ENCODE measurements around the gene POLR3H. TPM values are rescaled to one million over a fixed set of nuclear protein-coding genes. Genes with fewer than 3 reads are reported as not detected.

POLR3H gene
- total RNA-seq, 1 donor from 2014 or later, result 33.2 TPM

- Mint-ChIP-seq H3K36me3 (ENCODE audit: low read depth) (peaks cover 59% of the 10 kb centered on the region), H3K4me1 (ENCODE audit: low read depth) (peaks cover 3% of the 10 kb centered on the region), H3K27ac (no peak overlapping the region), H3K4me3 (ENCODE audit: low read depth) (no peak overlapping the region), H3K27me3 (ENCODE audit: low read depth) (no peaks in the 10 kb centered on the region), H3K9me3 (no peaks in the 10 kb centered on the region)
- DNase-seq (ENCODE audit: low spot score), result no peak
- intact Hi-C loops (cut with micrococcal nuclease), result no loop called here
Observed at GRCh38 chr22:41528132-41528766, 16.0 kb downstream of the POLR3H start.

GRCh38 chr22:41526830-41527799 lies 17.2 kb downstream of the POLR3H start:
- peaks cover 3% of the 10 kb centered on the region for H3K4me1 Mint-ChIP-seq (ENCODE audit: low read depth)
- no peak overlapping the region for H3K27ac Mint-ChIP-seq

GRCh38 chr22:41526226-41526829 lies 17.9 kb downstream of the POLR3H start:
- intact Hi-C loops (cut with micrococcal nuclease), result loop anchor here (2.0 kb wide), 1 partner anchor 124 kb away; no protein-coding TSS in a partner anchor
- no peak overlapping the region for H3K27ac Mint-ChIP-seq
- H3K27me3 Mint-ChIP-seq (ENCODE audit: low read depth), result no peaks in the 10 kb centered on the region
- H3K9me3 Mint-ChIP-seq, result no peaks in the 10 kb centered on the region
- no peak overlapping the region for H3K4me3 Mint-ChIP-seq (ENCODE audit: low read depth)
- peaks cover 47% of the 10 kb centered on the region for H3K36me3 Mint-ChIP-seq (ENCODE audit: low read depth)
- no peak for DNase-seq (ENCODE audit: low spot score)
- H3K4me1 Mint-ChIP-seq (ENCODE audit: low read depth), result peaks cover 3% of the 10 kb centered on the region

More at GRCh38 chr22:41526830-41527799, 17.2 kb downstream of the POLR3H start:
- intact Hi-C loops (cut with micrococcal nuclease), result loop anchor here (2.0 kb wide), 1 partner anchor 124 kb away; no protein-coding TSS in a partner anchor
- peak; percentile 46 for DNase-seq (ENCODE audit: low spot score)
- peaks cover 50% of the 10 kb centered on the region for H3K36me3 Mint-ChIP-seq (ENCODE audit: low read depth)
- no peaks in the 10 kb centered on the region for H3K27me3 Mint-ChIP-seq (ENCODE audit: low read depth)
- H3K4me3 Mint-ChIP-seq (ENCODE audit: low read depth), result no peak overlapping the region
- H3K9me3 Mint-ChIP-seq, result no peaks in the 10 kb centered on the region

- no peak for DNase-seq (ENCODE audit: low spot score)
- Mint-ChIP-seq H3K9me3 (no peaks in the 10 kb centered on the region), H3K27me3 (ENCODE audit: low read depth) (no peaks in the 10 kb centered on the region), H3K27ac (no peak overlapping the region), H3K4me1 (ENCODE audit: low read depth) (peaks cover 3% of the 10 kb centered on the region), H3K4me3 (ENCODE audit: low read depth) (no peak overlapping the region), H3K36me3 (ENCODE audit: low read depth) (peaks cover 45% of the 10 kb centered on the region)
- intact Hi-C loops (cut with micrococcal nuclease), result loop anchor here (2.0 kb wide), 1 partner anchor 123 kb away; no protein-coding TSS in a partner anchor
Observed at GRCh38 chr22:41525450-41526225, 18.6 kb downstream of the POLR3H start.

GRCh38 chr22:41524809-41525449 lies 19.3 kb downstream of the POLR3H start:
- H3K4me3 Mint-ChIP-seq (ENCODE audit: low read depth), result no peak overlapping the region
- no peaks in the 10 kb centered on the region for H3K9me3 Mint-ChIP-seq
- peak; percentile 53 for DNase-seq (ENCODE audit: low spot score)

GRCh38 chr22:41524251-41524661 lies 20.0 kb downstream of the POLR3H start:
- Mint-ChIP-seq H3K27me3 (ENCODE audit: low read depth) (no peaks in the 10 kb centered on the region), H3K9me3 (no peaks in the 10 kb centered on the region), H3K27ac (no peak overlapping the region), H3K36me3 (ENCODE audit: low read depth) (peaks cover 41% of the 10 kb centered on the region), H3K4me3 (ENCODE audit: low read depth) (no peak overlapping the region), H3K4me1 (ENCODE audit: low read depth) (peaks cover 3% of the 10 kb centered on the region)
- DNase-seq (ENCODE audit: low spot score), result no peak
- intact Hi-C loops (cut with micrococcal nuclease), result no loop called here

More at GRCh38 chr22:41524809-41525449, 19.3 kb downstream of the POLR3H start:
- intact Hi-C loops (cut with micrococcal nuclease), result no loop called here
- Mint-ChIP-seq H3K27ac (no peak overlapping the region), H3K27me3 (ENCODE audit: low read depth) (no peaks in the 10 kb centered on the region), H3K4me1 (ENCODE audit: low read depth) (peaks cover 3% of the 10 kb centered on the region), H3K36me3 (ENCODE audit: low read depth) (peaks cover 40% of the 10 kb centered on the region)

GRCh38 chr22:41523464-41524221 lies 20.6 kb downstream of the POLR3H start:
- peaks cover 3% of the 10 kb centered on the region for H3K4me1 Mint-ChIP-seq (ENCODE audit: low read depth)
- no peak overlapping the region for H3K4me3 Mint-ChIP-seq (ENCODE audit: low read depth)
- no peaks in the 10 kb centered on the region for H3K9me3 Mint-ChIP-seq
- peaks cover 35% of the 10 kb centered on the region for H3K36me3 Mint-ChIP-seq (ENCODE audit: low read depth)
- H3K27ac Mint-ChIP-seq, result no peak overlapping the region
- intact Hi-C loops (cut with micrococcal nuclease), result no loop called here
- no peaks in the 10 kb centered on the region for H3K27me3 Mint-ChIP-seq (ENCODE audit: low read depth)
- DNase-seq (ENCODE audit: low spot score), result no peak

GRCh38 chr22:41522813-41523212 lies 21.5 kb downstream of the POLR3H start:
- no peak for DNase-seq (ENCODE audit: low spot score)
- Mint-ChIP-seq H3K27me3 (ENCODE audit: low read depth) (no peaks in the 10 kb centered on the region), H3K36me3 (ENCODE audit: low read depth) (peaks cover 35% of the 10 kb centered on the region), H3K27ac (no peak overlapping the region), H3K9me3 (no peaks in the 10 kb centered on the region), H3K4me3 (ENCODE audit: low read depth) (no peak overlapping the region), H3K4me1 (ENCODE audit: low read depth) (peaks cover 3% of the 10 kb centered on the region)
- intact Hi-C loops (cut with micrococcal nuclease), result no loop called here

- no peak overlapping the region for H3K27ac Mint-ChIP-seq
- peaks cover 30% of the 10 kb centered on the region for H3K36me3 Mint-ChIP-seq (ENCODE audit: low read depth)
- no peaks in the 10 kb centered on the region for H3K27me3 Mint-ChIP-seq (ENCODE audit: low read depth)
- intact Hi-C loops (cut with micrococcal nuclease), result no loop called here
- no peak overlapping the region for H3K4me3 Mint-ChIP-seq (ENCODE audit: low read depth)
- peaks cover 3% of the 10 kb centered on the region for H3K4me1 Mint-ChIP-seq (ENCODE audit: low read depth)
- no peaks in the 10 kb centered on the region for H3K9me3 Mint-ChIP-seq
- no peak for DNase-seq (ENCODE audit: low spot score)
Observed at GRCh38 chr22:41521126-41521525, 23.1 kb downstream of the POLR3H start.

- intact Hi-C loops (cut with micrococcal nuclease), result no loop called here
- no peak overlapping the region for H3K4me3 Mint-ChIP-seq (ENCODE audit: low read depth)
- no peaks in the 10 kb centered on the region for H3K27me3 Mint-ChIP-seq (ENCODE audit: low read depth)
- no peak overlapping the region for H3K27ac Mint-ChIP-seq
- H3K4me1 Mint-ChIP-seq (ENCODE audit: low read depth), result no peaks in the 10 kb centered on the region
- no peaks in the 10 kb centered on the region for H3K9me3 Mint-ChIP-seq
- peaks cover 34% of the 10 kb centered on the region for H3K36me3 Mint-ChIP-seq (ENCODE audit: low read depth)
- DNase-seq (ENCODE audit: low spot score), result no peak
Observed at GRCh38 chr22:41518048-41518347, 26.3 kb downstream of the POLR3H start.

GRCh38 chr22:41517172-41518047 lies 26.9 kb downstream of the POLR3H start:
- DNase-seq (ENCODE audit: low spot score), result no peak
- Mint-ChIP-seq H3K4me1 (ENCODE audit: low read depth) (no peaks in the 10 kb centered on the region), H3K27me3 (ENCODE audit: low read depth) (no peaks in the 10 kb centered on the region), H3K4me3 (ENCODE audit: low read depth) (no peak overlapping the region), H3K9me3 (no peaks in the 10 kb centered on the region), H3K36me3 (ENCODE audit: low read depth) (peaks cover 34% of the 10 kb centered on the region), H3K27ac (no peak overlapping the region)
- intact Hi-C loops (cut with micrococcal nuclease), result no loop called here
